Lower leg skin (tissue), 3 donors: Measurements from ENCODE around the gene OR10A2.

Source experiments
- POLR2A ChIP-seq, 2 donors: fragments of 450-650 bp; IDR thresholded peaks; one replicate each; pipeline ENCODE4 v1.6.1; 2016 to 2017; ENCODE audit warnings: antibody characterized with exemption in 2 of 2, mild to moderate bottlenecking in 1 of 2, moderate library complexity in 1 of 2
- TF ChIP-seq, protein P1 (sequence below), 3 donors: fragments of 450-650 bp; IDR thresholded peaks; one replicate each; pipeline ENCODE4 v1.5.1; 2016; ENCODE audit warnings: antibody characterized with exemption in 3 of 3, mild to moderate bottlenecking in 3 of 3, moderate library complexity in 2 of 3

DNA sequence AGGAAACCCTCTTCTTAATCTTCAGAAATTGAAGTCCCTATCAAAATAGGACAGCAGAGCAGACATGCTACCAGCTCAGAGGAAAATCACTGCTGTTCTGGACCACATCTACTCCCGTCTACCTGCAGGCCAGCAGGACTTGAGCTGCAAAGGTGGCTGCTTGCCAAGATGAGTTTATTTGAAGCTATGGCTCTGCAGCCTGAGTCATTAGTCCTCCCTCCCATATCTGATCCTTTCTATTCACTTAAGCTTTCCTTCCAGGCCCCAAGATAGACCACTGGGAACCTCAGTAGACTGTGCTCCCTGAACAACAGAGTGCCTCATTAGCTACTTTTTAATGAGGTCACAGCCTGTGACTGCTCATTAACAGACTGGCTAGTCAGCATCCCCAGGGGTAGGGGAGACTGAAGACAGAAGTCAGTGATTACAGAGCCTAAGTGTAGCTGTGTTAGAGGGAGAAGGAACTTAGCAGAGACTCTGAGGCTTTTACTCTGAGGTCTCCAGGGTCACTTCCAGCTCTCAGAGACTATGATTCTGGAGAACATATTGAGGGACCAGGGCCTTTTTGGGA, 6.8 kb upstream of the OR10A2 start:
- TF ChIP-seq, protein P1, sequence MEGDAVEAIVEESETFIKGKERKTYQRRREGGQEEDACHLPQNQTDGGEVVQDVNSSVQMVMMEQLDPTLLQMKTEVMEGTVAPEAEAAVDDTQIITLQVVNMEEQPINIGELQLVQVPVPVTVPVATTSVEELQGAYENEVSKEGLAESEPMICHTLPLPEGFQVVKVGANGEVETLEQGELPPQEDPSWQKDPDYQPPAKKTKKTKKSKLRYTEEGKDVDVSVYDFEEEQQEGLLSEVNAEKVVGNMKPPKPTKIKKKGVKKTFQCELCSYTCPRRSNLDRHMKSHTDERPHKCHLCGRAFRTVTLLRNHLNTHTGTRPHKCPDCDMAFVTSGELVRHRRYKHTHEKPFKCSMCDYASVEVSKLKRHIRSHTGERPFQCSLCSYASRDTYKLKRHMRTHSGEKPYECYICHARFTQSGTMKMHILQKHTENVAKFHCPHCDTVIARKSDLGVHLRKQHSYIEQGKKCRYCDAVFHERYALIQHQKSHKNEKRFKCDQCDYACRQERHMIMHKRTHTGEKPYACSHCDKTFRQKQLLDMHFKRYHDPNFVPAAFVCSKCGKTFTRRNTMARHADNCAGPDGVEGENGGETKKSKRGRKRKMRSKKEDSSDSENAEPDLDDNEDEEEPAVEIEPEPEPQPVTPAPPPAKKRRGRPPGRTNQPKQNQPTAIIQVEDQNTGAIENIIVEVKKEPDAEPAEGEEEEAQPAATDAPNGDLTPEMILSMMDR (IDR thresholded peaks at IDR 0.05): no peak
- no peak for TF ChIP-seq POLR2A (IDR thresholded peaks at IDR 0.05)
